GM18498 (cell line): ENCODE results near the gene MXD4.
"Not testable (repeated sequence)": the region's sequence is repeated elsewhere in the genome, so short reads cannot be mapped to it uniquely, and the experiment has no call there.

Source experiments
- ATAC-seq: cut with Tn5 transposase; IDR thresholded peaks from one replicate; pipeline ENCODE4 v1.9.1; 2021; ENCODE audit warnings: mild to moderate bottlenecking, moderate library complexity; ENCODE audit not compliant: unreplicated experiment

The MXD4 gene

GRCh38 chr4:2275546-2276251 is 13.8 kb upstream of the MXD4 start:
- no peak for ATAC-seq

GRCh38 chr4:2275044-2275397 is 13.1 kb upstream of the MXD4 start:
- not testable (repeated sequence) for ATAC-seq

GRCh38 chr4:2274320-2275043 is 12.6 kb upstream of the MXD4 start:
- ATAC-seq, result no peak

GRCh38 chr4:2273657-2274319 is 11.9 kb upstream of the MXD4 start:
- ATAC-seq, result no peak

- no peak for ATAC-seq
Measured at GRCh38 chr4:2273221-2273620, 11.3 kb upstream of the MXD4 start.

- no peak for ATAC-seq
Measured at GRCh38 chr4:2272828-2273120, 10.9 kb upstream of the MXD4 start.

- ATAC-seq, result no peak
Measured at GRCh38 chr4:2272026-2272827, 10.3 kb upstream of the MXD4 start.

- no peak for ATAC-seq
Measured at GRCh38 chr4:2271279-2272025, 9.5 kb upstream of the MXD4 start.

- ATAC-seq, result no peak
Measured at GRCh38 chr4:2270341-2271165, 8.6 kb upstream of the MXD4 start.

GRCh38 chr4:2269618-2270163 is 7.8 kb upstream of the MXD4 start:
- ATAC-seq, result no peak

- ATAC-seq, result no peak
Measured at GRCh38 chr4:2269206-2269531, 7.3 kb upstream of the MXD4 start.

- ATAC-seq, result no peak
Measured at GRCh38 chr4:2268357-2269205, 6.7 kb upstream of the MXD4 start.

- no peak for ATAC-seq
Measured at GRCh38 chr4:2267841-2268240, 5.9 kb upstream of the MXD4 start.

- no peak for ATAC-seq
Measured at GRCh38 chr4:2267320-2267811, 5.5 kb upstream of the MXD4 start.

- ATAC-seq, result no peak
Measured at GRCh38 chr4:2266821-2267220, 4.9 kb upstream of the MXD4 start.

- ATAC-seq, result no peak
Measured at GRCh38 chr4:2266181-2266580, 4.3 kb upstream of the MXD4 start.

- no peak for ATAC-seq
Measured at GRCh38 chr4:2265113-2266110, 3.5 kb upstream of the MXD4 start.
